HG03097 (cell line): ENCODE results near the gene PPT1.

ENCODE experiments used
- ATAC-seq: cut with Tn5 transposase; IDR thresholded peaks from one replicate; pipeline ENCODE4 v1.9.1; 2021; ENCODE audit not compliant: unreplicated experiment, low FRiP score

PPT1 gene

DNA sequence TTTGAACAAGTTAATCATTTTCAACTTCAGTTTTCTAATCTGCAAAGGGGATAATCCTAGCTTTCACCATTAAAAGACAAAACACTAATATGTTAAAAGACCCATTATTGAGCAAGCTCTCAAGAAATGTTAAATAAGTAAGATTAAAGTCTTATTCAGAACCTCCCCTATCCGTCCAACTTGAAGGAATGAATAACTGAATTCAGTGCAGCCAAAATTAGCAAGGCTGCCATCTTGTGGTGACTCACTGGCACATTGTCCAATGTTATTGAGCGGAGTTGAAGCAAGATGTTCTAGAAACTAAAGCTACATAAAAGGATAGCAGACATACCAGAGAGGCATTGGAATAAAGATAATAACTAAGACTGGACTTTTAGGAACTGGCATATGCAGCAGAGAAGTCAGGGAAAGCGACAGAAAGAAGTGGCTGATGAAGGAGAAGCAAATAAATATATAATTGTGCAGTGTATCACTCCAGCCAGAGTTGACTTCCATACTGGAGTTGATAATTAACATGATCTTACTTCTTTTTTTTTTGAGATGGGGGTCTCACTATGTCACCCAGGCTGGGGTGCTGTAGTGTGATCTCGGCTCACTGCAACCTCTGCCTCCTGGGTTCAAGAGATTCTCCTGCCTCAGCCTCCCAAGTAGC is 64.7 kb downstream of the PPT1 start:
- no peak for ATAC-seq

DNA sequence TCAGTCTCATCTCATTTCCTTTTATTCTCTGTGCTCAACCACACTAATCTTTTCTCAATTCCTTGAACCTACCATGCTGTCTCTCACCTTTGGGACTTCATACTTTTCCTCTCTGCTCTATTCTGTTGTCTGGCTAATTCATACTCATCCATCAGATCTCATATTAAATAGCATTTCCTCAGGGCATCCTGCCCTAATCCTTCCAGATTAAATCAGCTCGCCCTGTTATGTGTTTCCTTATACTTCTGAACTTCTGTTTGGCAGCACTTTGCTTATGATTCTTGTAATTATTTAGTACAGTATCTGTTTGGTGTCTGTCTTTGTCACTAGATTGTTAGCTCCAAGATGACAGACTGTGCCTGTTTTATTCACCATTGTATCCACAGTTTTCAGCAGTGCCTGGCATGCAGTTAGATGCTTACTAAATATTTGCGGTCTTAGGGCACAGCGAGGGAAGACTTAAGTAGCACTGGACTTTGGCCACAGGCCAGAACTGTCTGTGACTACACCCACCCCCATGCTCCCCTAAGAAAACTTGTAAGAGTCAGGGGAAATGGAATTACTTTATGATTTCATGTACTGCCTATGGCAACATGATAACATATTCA is 66.4 kb downstream of the PPT1 start:
- ATAC-seq = no peak

DNA sequence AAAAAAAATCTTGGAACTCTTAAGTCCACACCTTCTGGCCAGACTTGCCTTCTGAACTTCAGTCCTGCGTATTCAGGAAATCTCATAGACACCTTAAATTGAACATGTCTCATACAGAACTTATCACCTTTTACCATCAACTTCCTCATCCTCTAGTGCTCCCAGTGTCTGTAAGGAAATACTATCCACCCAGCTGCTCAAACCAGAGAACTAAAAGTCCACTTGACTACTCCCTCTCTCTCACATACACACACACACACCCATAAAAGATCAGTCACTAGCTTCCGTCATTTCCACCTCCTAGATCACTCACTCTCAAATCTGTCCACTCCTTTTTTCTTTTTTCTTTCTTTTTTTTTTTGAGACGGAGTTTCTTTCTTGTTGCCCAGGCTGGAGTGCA is 67.4 kb downstream of the PPT1 start:
- ATAC-seq = no peak

DNA sequence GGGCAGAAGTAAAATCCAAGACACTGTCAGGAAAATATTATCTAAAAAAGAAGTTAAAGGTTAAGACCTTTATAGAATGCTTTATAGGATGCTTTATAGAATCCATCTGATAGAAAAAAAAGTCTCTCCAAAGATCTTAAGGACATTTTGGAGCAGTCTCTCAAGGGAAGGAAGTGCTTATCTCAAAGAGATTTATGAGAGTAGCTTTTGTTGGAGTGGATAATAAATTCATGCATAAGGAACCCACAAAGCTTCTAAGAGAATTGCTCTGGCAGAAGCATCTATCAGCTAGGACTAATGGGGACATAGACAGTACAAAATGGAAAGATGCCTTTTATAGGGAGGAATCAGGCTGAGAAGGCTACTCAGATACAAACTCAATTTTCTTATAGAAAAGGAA is 69.4 kb downstream of the PPT1 start:
- no peak for ATAC-seq

DNA sequence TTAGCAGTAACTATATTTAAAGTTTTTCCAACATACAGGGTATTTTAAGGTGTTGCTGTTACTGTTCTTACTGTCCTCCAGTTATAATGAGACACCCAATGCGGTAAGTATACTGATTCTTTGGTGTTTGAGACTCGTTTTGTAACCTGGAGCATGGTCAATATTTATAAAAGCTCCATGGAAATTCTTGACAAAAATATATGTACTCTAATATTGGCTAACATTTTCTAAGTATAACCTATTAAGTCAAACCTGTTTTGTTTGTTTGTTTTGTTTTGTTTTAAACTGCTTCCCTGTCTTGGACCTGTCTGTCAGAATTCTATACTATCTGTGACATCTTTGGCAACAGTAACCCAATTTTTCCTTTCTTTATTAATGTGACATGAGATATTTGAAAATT is 72.4 kb downstream of the PPT1 start:
- ATAC-seq = no peak

DNA sequence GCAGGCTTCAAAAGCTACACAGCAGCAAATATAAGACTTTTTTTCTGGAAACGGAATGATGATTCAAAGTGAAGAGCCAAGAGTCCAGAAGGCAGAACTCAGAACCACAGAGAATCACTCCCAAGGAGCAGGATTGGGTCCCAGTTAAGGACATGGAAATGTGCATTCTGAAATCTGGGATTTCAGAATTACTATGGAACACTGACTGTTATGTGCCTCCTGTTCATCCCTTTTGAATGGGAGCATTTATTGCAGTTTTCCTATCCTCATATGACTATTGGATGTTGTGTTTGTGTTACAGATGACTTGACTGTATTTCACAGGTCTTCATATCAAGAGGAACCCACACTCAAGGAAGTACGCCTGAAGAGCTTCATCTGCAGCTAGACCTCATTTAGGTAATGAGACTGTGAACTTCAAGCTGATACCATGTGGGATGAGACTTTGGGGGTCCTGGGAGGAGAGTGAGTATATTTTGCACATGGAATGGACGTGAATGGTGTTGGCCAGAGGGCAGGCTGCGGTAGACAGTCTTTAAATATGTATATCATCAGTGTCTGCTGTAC is 73.6 kb downstream of the PPT1 start:
- ATAC-seq = no peak
